Esophagus muscularis mucosa (tissue), 4 donors: ENCODE results near the gene CELF4. TPM values are rescaled to one million over a fixed set of nuclear protein-coding genes. Genes with fewer than 3 reads are reported as not detected.

ENCODE experiments used
- DNase-seq: peaks from one replicate; pipeline ENCODE4 v3.0.0-alpha.2; 2017; ENCODE audit errors: extremely low spot score
- H3K27ac ChIP-seq, 4 donors: fragments of 200-600 bp; sonication (generic); replicated peaks in 1 of 4; 1 replicate in 3 of 4; 2 replicates in 1 of 4; pipeline ENCODE4 v1.5.1; 2016 to 2019; ENCODE audit warnings: mild to moderate bottlenecking in 1 of 4
- H3K27me3 ChIP-seq, 4 donors: fragments of 200-600 bp; sonication (generic); one replicate each; pipeline versions ENCODE4 v1.5.1 to v1.6.0; 2016 to 2019
- H3K36me3 ChIP-seq, 4 donors: fragments of 200-600 bp; sonication (generic); one replicate each; pipeline ENCODE4 v1.5.1; 2016 to 2019
- H3K4me1 ChIP-seq, 4 donors: fragments of 200-600 bp; sonication (generic); one replicate each; pipeline ENCODE4 v1.5.1; 2016 to 2019
- H3K4me3 ChIP-seq, 4 donors: fragments of 200-600 bp; sonication (generic); 1 replicate in 2 of 4; 2 replicates in 2 of 4; pipeline ENCODE4 v1.5.1; 2016 to 2019; ENCODE audit warnings: mild to moderate bottlenecking in 4 of 4, moderate library complexity in 1 of 4
- H3K9me3 ChIP-seq, 4 donors: fragments of 200-600 bp; sonication (generic); 1 replicate in 3 of 4; 2 replicates in 1 of 4; pipeline ENCODE4 v1.5.1; 2016 to 2019
- CTCF ChIP-seq, 3 experiments: fragments of 200-600 bp in 2 of 3; fragments of 450-650 bp in 1 of 3; sonication (generic) in 2 of 3; IDR thresholded peaks; one replicate each; pipeline ENCODE4 v1.5.1; 2017 to 2019; ENCODE audit warnings: antibody characterized with exemption in 3 of 3, mild to moderate bottlenecking in 2 of 3, moderate library complexity in 1 of 3
- EP300 ChIP-seq: sonication (generic); formaldehyde crosslinking; IDR thresholded peaks from one replicate; pipeline ENCODE4 v1.6.1; 2017; ENCODE audit warnings: antibody characterized with exemption
- POLR2A ChIP-seq: fragments of 450-650 bp; IDR thresholded peaks from one replicate; pipeline ENCODE4 v1.6.1; 2017; ENCODE audit warnings: antibody characterized with exemption, moderate library complexity, mild to moderate bottlenecking, low read depth
- POLR2AphosphoS5 ChIP-seq, 2 donors: sonication (generic); formaldehyde crosslinking; IDR thresholded peaks; one replicate each; pipeline ENCODE4 v1.6.1; 2017; ENCODE audit warnings: antibody characterized with exemption in 2 of 2
- WGBS: methylation state at CpG from one replicate; pipeline ENCODE4 v1.1.5; 2018; 5-methylcytosine and 5-hydroxymethylcytosine counted together
- intact Hi-C: fragments of 100-400 bp; cut with DNase I; formaldehyde crosslinking; loops from one replicate; pipeline ENCODE4 v1.15.1; 2023
- total RNA-seq, 4 donors: library from RNA; depleted of rRNA; stranded (reverse); fragments of >200 nt; gene quantifications; one replicate each; pipeline versions ENCODE4 v1.1.0 to v1.2.1, GENCODE V29; 2016

Gene CELF4
- total RNA-seq, 4 donors from 2014 or later, result 0.86 to 1.8 (median 1.7) TPM

- no peak for DNase-seq
- H3K9me3 ChIP-seq, result no peaks in the 10 kb centered on the region
- H3K4me3 ChIP-seq, result no peak overlapping the region
- intact Hi-C loops, result no loop called here
- TF ChIP-seq POLR2AphosphoS5 (IDR thresholded peaks at IDR 0.05) (no peak), CTCF (IDR thresholded peaks at IDR 0.05) (no peak), EP300 (no peak), POLR2A (no peak)
- WGBS, result 77% methylated on average over 16 of the region's 16 CpGs
- H3K27ac ChIP-seq, result no peak overlapping the region
- no peaks in the 10 kb centered on the region for H3K36me3 ChIP-seq
- H3K4me1 ChIP-seq, result no peaks in the 10 kb centered on the region
- H3K27me3 ChIP-seq, result peaks cover 0 to 14% (median 0%) of the 10 kb centered on the region in 4 donors
These were observed 144.1 kb downstream of the CELF4 start for GRCh38 chr18:37421341-37422077.

GRCh38 chr18:37420315-37420880 lies 145.2 kb downstream of the CELF4 start:
- Histone ChIP-seq H3K27me3 (peaks cover 0 to 14% (median 0%) of the 10 kb centered on the region in 4 donors), H3K9me3 (no peaks in the 10 kb centered on the region), H3K36me3 (no peaks in the 10 kb centered on the region), H3K27ac (no peak overlapping the region), H3K4me1 (no peaks in the 10 kb centered on the region), H3K4me3 (no peak overlapping the region)
- DNase-seq, result no peak
- WGBS, result 90% methylated on average over 7 of the region's 7 CpGs
- no peak for TF ChIP-seq POLR2AphosphoS5 (IDR thresholded peaks at IDR 0.05)
- no peak for TF ChIP-seq CTCF (IDR thresholded peaks at IDR 0.05)
- TF ChIP-seq POLR2A, result no peak
- no peak for TF ChIP-seq EP300
- intact Hi-C loops, result no loop called here

DNA sequence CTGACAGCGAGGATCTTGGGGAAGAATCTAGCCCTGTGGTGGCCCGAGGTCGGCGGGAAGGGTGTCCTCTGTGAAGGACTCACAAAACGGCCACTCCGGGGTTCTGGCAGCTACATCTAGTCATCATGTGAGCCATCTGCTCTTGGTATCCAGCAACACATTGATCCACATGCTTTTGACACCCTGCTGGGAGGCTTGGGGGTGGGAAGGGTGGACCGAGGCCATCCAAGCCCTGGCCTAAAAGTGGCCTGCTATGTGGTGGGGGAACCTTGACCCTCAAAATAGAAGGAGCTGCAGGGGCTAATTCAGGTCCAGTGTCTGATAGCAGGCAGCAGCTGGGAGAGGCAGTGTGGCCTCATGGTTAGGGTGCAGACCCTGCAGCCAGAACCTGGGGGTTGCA lies 145.7 kb downstream of the CELF4 start:
- no peaks in the 10 kb centered on the region for H3K36me3 ChIP-seq
- no peaks in the 10 kb centered on the region for H3K9me3 ChIP-seq
- no peak overlapping the region for H3K4me3 ChIP-seq
- no peak overlapping the region for H3K27ac ChIP-seq
- TF ChIP-seq POLR2A (no peak), EP300 (no peak), CTCF (IDR thresholded peaks at IDR 0.05) (no peak), POLR2AphosphoS5 (IDR thresholded peaks at IDR 0.05) (no peak)
- intact Hi-C loops, result no loop called here
- H3K4me1 ChIP-seq, result no peaks in the 10 kb centered on the region
- WGBS, result 86% methylated on average over 7 of the region's 7 CpGs
- no peak for DNase-seq
- H3K27me3 ChIP-seq, result peaks cover 0 to 14% (median 0%) of the 10 kb centered on the region in 4 donors

DNA sequence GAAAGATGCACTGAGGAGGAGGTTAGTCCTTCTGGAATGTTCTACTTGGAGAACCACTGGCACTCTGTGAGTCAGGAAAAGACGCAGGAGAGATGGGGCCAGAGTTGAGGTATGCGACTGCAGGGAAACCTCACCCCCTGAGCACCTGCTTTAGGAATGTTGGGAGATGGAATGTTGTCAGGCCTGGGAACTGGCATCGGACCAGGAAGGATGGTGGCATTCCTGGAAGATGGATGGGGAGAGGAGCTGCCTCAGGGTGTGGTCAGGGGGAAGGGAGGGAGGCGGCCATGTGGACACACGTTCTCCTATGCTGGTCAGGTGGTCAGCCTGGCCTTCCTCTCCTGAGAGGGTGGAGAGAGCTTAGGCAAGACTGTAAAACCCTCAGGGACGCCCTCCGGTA lies 146.3 kb downstream of the CELF4 start:
- H3K27ac ChIP-seq, result no peak overlapping the region
- no peaks in the 10 kb centered on the region for H3K9me3 ChIP-seq
- peaks cover 0 to 14% (median 0%) of the 10 kb centered on the region in 4 donors for H3K27me3 ChIP-seq
- no peaks in the 10 kb centered on the region for H3K36me3 ChIP-seq
- no peak for TF ChIP-seq CTCF (IDR thresholded peaks at IDR 0.05)
- TF ChIP-seq POLR2AphosphoS5 (IDR thresholded peaks at IDR 0.05), result no peak
- no peak overlapping the region for H3K4me3 ChIP-seq
- WGBS, result 80% methylated on average over 7 of the region's 7 CpGs
- DNase-seq, result no peak
- no peaks in the 10 kb centered on the region for H3K4me1 ChIP-seq
- intact Hi-C loops, result no loop called here
